ENCODE measurements around the gene DLL1.

DNA sequence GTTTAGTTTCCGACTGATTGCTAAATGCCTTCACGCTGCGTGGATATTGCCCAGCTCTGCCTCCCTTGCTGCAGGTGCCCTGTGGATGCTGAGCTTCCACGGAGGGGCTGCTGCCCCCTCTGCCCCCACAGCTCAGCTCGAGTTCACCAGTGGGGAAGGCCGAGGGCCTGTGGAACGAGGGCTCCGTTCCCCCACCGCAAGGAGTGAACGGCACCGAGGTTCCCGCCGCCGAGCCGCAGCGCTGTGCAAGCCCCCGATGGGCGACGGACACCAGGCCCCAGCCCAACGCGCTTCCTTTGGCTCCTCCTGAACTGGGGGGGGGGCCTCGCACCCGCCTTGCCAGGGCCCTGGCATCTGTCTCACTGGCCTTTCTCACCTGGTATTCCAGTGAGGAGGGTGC, 17.7 kb downstream of the DLL1 start:
- no peak for TF ChIP-seq TAF1 (IDR thresholded peaks at IDR 0.05; ENCODE audit: low read depth, low read length)
- TF ChIP-seq PAX5 (IDR thresholded peaks at IDR 0.05; ENCODE audit: insufficient read depth, low read length, severe bottlenecking) = no peak
- no peak for TF ChIP-seq POLR2AphosphoS5 (IDR thresholded peaks at IDR 0.05; ENCODE audit: low read depth, low read length)
- no peak for TF ChIP-seq SPI1 (IDR thresholded peaks at IDR 0.05; ENCODE audit: low read depth, low read length)
- TF ChIP-seq POLR2A (IDR thresholded peaks at IDR 0.05; ENCODE audit: low read depth, low read length) = no peak
